ENCODE measurements around the gene TMEM82.
A peak's percentile ranks its signal among the peaks of the same experiment; 100 is the strongest.

Gene TMEM82

DNA sequence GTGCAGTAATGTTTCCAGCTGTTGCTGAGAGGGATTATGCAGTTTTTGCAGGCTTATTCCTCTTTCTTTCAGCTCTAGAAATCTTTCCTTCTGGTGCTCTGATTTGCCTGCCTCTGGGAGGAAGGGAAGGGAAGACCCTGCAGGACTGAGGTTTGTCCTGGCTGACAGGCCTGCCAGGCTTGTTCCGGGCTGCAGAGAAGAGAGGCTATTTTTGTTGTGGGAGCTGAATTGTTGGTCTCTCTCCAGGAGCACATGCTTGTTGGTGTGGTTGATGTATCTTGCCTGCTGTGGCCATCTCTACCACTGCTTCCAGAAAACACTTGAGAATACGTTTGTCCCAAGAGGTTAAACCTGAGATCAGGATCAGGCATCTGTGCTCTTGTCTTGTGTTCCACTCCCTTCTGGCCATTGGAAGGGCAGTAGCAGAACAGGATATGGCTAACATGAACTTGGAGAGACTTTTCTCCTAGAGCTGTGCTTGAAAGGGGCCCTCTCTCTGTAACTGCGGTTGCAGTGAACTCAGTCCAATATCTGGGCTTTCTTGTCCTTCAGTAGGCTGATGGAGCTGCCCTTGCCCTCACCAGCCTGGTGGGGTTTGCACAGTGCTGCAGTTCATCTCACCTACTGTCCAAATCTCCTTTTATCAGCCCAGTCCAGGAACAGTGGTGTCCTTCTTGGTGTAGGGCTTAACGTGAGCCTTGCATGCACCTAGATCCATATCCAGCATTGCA, 27.7 kb upstream of the TMEM82 start:
- no peak overlapping the region for H3K4me3 Mint-ChIP-seq
- H3K27ac Mint-ChIP-seq: peak overlapping the region; percentile 86
- H3K4me1 Mint-ChIP-seq: peaks cover 12% of the 10 kb centered on the region
- TF ChIP-seq, protein P1, sequence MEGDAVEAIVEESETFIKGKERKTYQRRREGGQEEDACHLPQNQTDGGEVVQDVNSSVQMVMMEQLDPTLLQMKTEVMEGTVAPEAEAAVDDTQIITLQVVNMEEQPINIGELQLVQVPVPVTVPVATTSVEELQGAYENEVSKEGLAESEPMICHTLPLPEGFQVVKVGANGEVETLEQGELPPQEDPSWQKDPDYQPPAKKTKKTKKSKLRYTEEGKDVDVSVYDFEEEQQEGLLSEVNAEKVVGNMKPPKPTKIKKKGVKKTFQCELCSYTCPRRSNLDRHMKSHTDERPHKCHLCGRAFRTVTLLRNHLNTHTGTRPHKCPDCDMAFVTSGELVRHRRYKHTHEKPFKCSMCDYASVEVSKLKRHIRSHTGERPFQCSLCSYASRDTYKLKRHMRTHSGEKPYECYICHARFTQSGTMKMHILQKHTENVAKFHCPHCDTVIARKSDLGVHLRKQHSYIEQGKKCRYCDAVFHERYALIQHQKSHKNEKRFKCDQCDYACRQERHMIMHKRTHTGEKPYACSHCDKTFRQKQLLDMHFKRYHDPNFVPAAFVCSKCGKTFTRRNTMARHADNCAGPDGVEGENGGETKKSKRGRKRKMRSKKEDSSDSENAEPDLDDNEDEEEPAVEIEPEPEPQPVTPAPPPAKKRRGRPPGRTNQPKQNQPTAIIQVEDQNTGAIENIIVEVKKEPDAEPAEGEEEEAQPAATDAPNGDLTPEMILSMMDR (IDR thresholded peaks at IDR 0.05): no peak
- H3K36me3 Mint-ChIP-seq (ENCODE audit: low read depth): peaks cover 28% of the 10 kb centered on the region
- DNase-seq: no peak
- H3K9me3 Mint-ChIP-seq: no peaks in the 10 kb centered on the region
- H3K27me3 Mint-ChIP-seq (ENCODE audit: low read depth, poor library complexity): no peaks in the 10 kb centered on the region

- H3K9me3 Mint-ChIP-seq: no peaks in the 10 kb centered on the region
- peaks cover 7% of the 10 kb centered on the region for H3K4me1 Mint-ChIP-seq
- peaks cover 33% of the 10 kb centered on the region for H3K36me3 Mint-ChIP-seq (ENCODE audit: low read depth)
- H3K4me3 Mint-ChIP-seq: no peak overlapping the region
- H3K27ac Mint-ChIP-seq: peak overlapping the region; percentile 42
- no peak for DNase-seq
- TF ChIP-seq, protein P1 (IDR thresholded peaks at IDR 0.05): no peak
- no peaks in the 10 kb centered on the region for H3K27me3 Mint-ChIP-seq (ENCODE audit: low read depth, poor library complexity)
These were observed 24.7 kb upstream of the TMEM82 start for GRCh38 chr1:15717418-15718125.

- TF ChIP-seq, protein P1 (IDR thresholded peaks at IDR 0.05): no peak
- Mint-ChIP-seq H3K27me3 (ENCODE audit: low read depth, poor library complexity) (no peaks in the 10 kb centered on the region), H3K9me3 (no peaks in the 10 kb centered on the region), H3K4me1 (peaks cover 7% of the 10 kb centered on the region), H3K4me3 (no peak overlapping the region), H3K36me3 (ENCODE audit: low read depth) (peaks cover 38% of the 10 kb centered on the region), H3K27ac (peak overlapping the region; percentile 42)
- no peak for DNase-seq
These were observed 24.1 kb upstream of the TMEM82 start for GRCh38 chr1:15718199-15718601.

- H3K27me3 Mint-ChIP-seq (ENCODE audit: low read depth, poor library complexity): no peaks in the 10 kb centered on the region
- peaks cover 33% of the 10 kb centered on the region for H3K36me3 Mint-ChIP-seq (ENCODE audit: low read depth)
- no peaks in the 10 kb centered on the region for H3K9me3 Mint-ChIP-seq
- peaks cover 4% of the 10 kb centered on the region for H3K4me1 Mint-ChIP-seq
- TF ChIP-seq, protein P1 (IDR thresholded peaks at IDR 0.05): no peak
- DNase-seq: no peak
- peak overlapping the region; percentile 37 for H3K27ac Mint-ChIP-seq
- H3K4me3 Mint-ChIP-seq: no peak overlapping the region
These were observed 22.7 kb upstream of the TMEM82 start for GRCh38 chr1:15719381-15720120.

DNA sequence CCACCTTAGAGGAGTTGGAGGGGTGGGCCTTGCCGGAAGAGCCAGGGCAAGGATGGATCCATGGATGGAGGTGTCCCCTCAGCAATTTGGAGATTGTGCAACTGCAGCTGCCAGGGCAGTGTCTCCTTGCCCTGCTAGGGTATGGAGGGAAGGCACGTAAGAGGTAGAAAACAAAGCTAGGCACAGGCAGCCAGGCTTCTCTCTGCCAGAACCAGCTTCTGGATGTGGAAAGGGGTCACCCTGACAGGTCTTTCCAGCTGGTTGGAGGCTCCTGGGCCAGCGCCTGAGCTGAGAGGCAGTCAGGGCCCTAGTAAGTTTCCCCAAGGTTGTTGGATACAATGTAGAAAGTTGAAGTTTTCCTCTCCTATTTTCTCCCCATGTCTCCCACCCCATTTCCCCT, 21.4 kb upstream of the TMEM82 start:
- Mint-ChIP-seq H3K4me3 (no peak overlapping the region), H3K27me3 (ENCODE audit: low read depth, poor library complexity) (no peaks in the 10 kb centered on the region), H3K9me3 (no peaks in the 10 kb centered on the region), H3K4me1 (peaks cover 7% of the 10 kb centered on the region), H3K36me3 (ENCODE audit: low read depth) (peaks cover 32% of the 10 kb centered on the region), H3K27ac (no peak overlapping the region)
- TF ChIP-seq, protein P1 (IDR thresholded peaks at IDR 0.05): no peak
- no peak for DNase-seq

All from nephron progenitor cell (in vitro differentiated cells).